GM12864 (cell line): ENCODE results near the gene SBDS.
"Not testable (repeated sequence)": the region's sequence is repeated elsewhere in the genome, so short reads cannot be mapped to it uniquely, and the experiment has no call there.

Experiments used
- DNase-seq: peaks from one replicate; pipeline ENCODE4 v3.0.0-alpha.2; 2011; ENCODE audit warnings: low read depth
- H3K4me3 ChIP-seq: 2 replicates; pipeline ENCODE4 v1.5.1; 2011; ENCODE audit warnings: mild to moderate bottlenecking, low read depth, low read length, control low read depth
- TF ChIP-seq, protein P1 (sequence below): IDR thresholded peaks from 2 replicates; pipeline ENCODE4 v1.5.1; 2011; ENCODE audit warnings: low read depth, mild to moderate bottlenecking, moderate library complexity, low read length, control low read depth, inconsistent platforms; ENCODE audit errors: missing control alignments

SBDS gene

DNA sequence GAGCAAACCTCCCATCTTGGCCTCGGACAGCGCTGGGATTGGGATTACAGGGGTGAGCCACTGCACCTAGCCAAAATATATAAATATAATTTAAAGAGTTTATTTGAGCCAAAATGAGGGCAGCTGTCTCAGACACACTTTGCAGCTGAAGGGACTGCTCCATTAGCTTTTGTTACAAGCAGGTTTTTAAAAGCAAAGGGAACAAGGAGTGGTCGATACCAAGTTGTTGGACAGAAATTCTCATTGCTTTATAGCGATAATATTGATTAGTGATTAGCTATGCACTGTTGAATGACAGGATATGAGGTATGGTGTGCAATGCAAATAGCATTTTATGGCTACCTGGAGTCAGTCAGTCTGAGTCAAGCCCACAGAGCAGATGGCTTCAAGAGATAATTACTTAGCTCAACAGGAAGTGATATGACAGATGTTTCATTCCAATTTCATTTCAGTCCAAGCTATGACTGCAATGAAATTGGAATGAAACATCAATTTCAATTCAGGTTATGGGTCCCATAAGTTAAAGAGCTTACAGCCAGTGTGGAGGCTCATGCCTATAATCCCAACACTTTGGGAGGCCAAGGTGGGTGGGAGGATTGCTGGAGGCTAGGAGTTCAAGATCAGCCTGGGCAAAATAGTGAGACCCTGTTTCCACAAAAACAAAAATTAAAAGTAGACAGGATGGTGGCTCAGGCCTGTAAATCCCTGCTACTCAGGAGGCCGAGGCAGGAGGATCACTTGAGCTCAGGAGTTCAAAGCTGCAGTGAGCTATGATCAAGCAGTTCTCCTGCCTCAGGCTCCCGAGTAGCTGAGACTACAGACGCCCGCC is 24.4 kb upstream of the SBDS start:
- no peak overlapping the region for H3K4me3 ChIP-seq
- TF ChIP-seq, protein P1, sequence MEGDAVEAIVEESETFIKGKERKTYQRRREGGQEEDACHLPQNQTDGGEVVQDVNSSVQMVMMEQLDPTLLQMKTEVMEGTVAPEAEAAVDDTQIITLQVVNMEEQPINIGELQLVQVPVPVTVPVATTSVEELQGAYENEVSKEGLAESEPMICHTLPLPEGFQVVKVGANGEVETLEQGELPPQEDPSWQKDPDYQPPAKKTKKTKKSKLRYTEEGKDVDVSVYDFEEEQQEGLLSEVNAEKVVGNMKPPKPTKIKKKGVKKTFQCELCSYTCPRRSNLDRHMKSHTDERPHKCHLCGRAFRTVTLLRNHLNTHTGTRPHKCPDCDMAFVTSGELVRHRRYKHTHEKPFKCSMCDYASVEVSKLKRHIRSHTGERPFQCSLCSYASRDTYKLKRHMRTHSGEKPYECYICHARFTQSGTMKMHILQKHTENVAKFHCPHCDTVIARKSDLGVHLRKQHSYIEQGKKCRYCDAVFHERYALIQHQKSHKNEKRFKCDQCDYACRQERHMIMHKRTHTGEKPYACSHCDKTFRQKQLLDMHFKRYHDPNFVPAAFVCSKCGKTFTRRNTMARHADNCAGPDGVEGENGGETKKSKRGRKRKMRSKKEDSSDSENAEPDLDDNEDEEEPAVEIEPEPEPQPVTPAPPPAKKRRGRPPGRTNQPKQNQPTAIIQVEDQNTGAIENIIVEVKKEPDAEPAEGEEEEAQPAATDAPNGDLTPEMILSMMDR = no peak
- no peak for DNase-seq

DNA sequence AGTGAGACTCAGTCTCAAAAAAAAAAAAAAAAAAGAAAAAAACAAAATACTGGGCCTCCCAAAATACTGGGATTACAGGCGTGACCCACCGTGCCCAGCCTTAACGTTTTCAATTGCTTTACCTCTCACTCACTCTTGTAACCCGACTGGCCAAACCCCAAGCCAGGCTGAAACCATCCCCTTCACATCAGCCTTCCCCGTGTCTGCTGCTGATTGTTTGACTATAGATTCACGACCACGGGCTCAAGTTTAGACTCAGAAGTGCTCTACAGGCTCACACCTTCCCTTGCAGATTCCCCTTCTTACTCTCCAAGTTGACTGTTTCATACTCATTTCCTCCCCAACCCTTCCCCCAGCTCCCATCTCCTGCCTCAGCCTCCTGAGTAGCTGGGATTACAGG is 23.6 kb upstream of the SBDS start:
- TF ChIP-seq, protein P1 = no peak
- DNase-seq = no peak
- no peak overlapping the region for H3K4me3 ChIP-seq

DNA sequence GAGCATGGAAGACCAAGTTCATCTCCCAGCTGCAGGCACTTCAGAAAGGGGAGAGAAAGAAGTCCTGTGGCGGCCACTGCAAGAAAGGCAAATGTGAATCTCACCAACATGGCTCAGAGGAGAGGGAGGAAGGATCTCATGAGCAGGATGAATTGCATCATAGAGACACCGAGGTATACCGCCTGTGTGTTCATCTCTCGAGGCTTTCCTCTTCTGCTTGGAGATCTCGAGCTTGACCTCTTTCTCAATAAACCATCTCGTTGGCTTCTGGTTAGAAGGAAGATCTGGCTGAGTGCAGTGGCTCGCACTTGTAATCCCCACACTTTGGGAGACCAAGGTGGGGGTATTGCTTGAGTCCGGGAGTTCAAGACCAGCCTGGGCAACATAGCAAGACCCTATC is 22.6 kb upstream of the SBDS start:
- not testable (repeated sequence) for DNase-seq

DNA sequence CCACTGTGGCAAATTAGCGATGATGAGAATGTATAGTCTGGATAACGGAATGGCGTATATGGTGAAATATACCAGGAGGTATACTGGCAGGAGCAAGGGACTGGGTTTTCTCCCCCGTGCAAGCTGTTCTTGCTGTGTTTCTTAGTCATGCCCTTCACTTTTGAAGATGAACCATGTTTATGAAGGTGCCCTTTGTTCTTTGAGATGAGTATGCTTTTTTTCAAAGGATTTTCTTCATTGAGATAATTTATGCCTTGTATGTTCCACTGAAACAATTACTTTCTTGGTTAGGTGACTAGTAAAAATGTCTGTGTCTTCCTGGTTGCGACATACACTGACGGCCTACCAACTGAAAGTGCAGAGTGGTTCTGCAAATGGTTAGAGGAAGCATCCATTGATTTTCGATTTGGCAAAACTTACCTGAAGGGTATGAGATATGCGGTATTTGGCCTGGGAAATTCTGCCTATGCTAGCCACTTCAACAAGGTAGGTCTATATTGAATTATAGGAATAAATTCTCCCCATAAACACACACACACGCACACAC is 18.8 kb upstream of the SBDS start:
- DNase-seq, H3K4me3 ChIP-seq: not testable (repeated sequence)

More for the DNA sequence above, 22.6 kb upstream of the SBDS start:
- not testable (repeated sequence) for H3K4me3 ChIP-seq

DNA sequence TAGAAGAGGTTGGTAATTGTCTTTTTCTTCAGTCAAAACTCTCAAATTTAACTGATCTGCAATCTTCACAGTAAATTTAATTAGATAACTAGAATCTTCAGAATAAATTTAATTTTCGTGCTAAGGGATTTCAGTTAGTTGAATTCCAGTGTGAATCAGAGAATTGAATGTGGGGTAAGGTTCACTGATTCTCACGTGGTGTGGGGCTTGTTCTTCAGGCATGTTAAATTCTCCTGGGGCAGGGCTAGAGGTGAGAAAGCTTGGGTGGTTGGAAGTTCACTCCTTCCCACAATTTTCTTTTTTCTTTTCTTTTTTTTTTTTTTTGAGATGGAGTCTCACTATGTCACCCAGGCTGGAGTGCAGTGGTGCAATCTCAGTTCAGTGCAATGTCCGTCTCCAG is 14.3 kb upstream of the SBDS start:
- DNase-seq, H3K4me3 ChIP-seq: not testable (repeated sequence)

DNA sequence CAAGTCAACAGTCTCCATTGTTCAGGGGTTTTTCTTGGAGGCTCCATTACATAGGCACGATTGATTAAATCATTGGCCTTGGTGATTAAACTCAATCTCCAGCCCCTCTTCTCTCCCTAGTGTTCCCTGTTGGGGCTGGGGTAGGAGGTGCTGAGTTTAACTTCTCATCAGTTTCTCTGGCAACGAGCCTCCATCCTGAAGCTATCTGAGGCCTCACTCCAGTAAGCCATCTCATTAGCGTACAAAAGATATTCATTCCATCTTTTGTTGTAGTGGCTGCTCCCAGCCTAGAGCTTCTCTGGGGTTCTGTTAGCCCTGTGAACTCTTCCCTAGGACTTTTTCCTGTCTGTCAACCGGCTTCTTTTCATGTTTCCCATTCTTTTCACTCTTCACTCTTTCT is 12.9 kb upstream of the SBDS start:
- H3K4me3 ChIP-seq = no peak overlapping the region
- TF ChIP-seq, protein P1 = no peak
- DNase-seq = no peak

GRCh38 chr7:67006965-67007364 is 11.6 kb upstream of the SBDS start:
- H3K4me3 ChIP-seq = no peak overlapping the region
- TF ChIP-seq, protein P1 = no peak
- DNase-seq = no peak

DNA sequence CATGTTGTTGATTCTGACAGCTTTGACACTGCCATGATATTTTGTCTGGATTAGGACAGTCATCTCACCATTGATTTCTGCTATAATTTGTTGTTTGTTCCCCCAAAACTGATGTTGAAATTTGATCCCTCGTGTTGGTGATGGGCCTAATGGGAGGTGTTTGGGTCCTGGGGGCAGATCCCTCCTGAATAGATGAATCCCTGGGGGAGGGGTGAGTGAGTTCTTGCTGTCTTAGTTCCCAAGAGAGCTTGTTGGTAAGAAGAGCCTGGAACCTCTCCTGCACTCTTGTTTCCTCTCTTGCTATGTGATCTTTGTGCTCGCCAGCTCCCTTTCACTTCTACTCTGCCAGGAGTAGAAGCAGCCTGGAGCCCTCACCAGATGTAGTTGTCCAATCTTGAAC is 8.8 kb upstream of the SBDS start:
- not testable (repeated sequence) for H3K4me3 ChIP-seq, DNase-seq

- DNase-seq, H3K4me3 ChIP-seq: not testable (repeated sequence)
Measured at GRCh38 chr7:67000601-67001258, 5.3 kb upstream of the SBDS start.

DNA sequence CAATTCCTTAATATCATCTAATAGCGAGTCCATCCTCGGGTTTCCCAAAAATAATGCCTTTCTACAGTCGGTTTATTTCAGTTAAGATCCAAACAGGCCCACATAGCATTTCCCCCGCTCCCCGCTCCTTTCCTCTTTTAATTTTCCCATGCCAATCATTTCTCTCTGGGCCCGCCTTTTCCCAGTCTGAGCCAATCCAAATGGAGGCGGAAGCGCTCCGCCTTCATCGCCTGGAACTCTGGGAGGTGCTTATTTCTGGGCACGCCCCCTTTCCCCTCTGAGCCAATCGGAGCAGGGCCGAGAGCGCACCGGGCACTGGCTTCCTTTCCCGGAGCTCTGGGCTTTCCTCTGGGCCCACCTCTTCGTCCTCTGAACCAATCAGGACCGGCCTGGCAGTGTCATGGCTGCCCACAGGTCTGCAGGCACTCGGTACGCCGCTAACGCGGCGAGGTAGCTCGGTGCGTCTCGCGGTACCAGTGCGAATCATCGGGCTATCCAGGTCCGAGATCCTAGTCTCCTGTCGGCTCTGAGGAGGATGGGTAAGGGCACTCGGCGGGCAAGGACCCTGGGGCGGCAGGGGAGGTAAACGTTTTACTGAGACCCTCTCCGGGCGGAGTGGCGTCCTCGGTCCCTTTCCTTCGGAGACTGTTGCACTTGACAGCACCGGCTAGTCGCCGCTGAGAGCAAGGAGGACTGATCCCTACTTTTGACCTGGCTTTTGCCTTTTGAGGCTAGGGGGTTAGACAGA is 1.2 kb upstream of the SBDS start, which contains the start of gene TYW1:
TYW1 (plus strand) TSS at position 390 of the 748 bp plus-strand sequence; CDS start at position 536, 146 bp downstream.
- peak; percentile 92 for DNase-seq
- H3K4me3 ChIP-seq = peak within 1 kb of the TSS; percentile 74
